H9 (cell line): Measurements from ENCODE around the gene THOC2. TPM values are rescaled to one million over a fixed set of nuclear protein-coding genes. Genes with fewer than 3 reads are reported as not detected.

Experiments used
- DNase-seq: peaks from one replicate; pipeline ENCODE4 v3.0.0-alpha.2; 2017
- H2AFZ ChIP-seq: one replicate; pipeline ENCODE4 v1.6.1; 2013; ENCODE audit warnings: mild to moderate bottlenecking, low read length, control low read depth, moderate library complexity
- H2AK5ac ChIP-seq: 2 replicates; pipeline ENCODE4 v1.6.1; 2013; ENCODE audit warnings: low read length, control low read depth, mixed read lengths; ENCODE audit not compliant: insufficient read length
- H2BK120ac ChIP-seq: one replicate; pipeline ENCODE4 v1.6.1; 2013; ENCODE audit warnings: low read depth, mild to moderate bottlenecking, low read length, control low read depth, inconsistent platforms; ENCODE audit not compliant: poor library complexity, severe bottlenecking
- H2BK12ac ChIP-seq: 2 replicates; pipeline ENCODE4 v1.6.1; 2013; ENCODE audit warnings: low read length, control low read depth, mixed read lengths, low read depth; ENCODE audit not compliant: insufficient read length
- H2BK15ac ChIP-seq: 2 replicates; pipeline ENCODE4 v1.6.1; 2013; ENCODE audit warnings: low read depth, low read length, control low read depth
- H2BK20ac ChIP-seq: one replicate; pipeline ENCODE4 v1.6.1; 2013; ENCODE audit warnings: low read depth, mild to moderate bottlenecking, low read length, control low read depth, inconsistent platforms; ENCODE audit not compliant: poor library complexity, severe bottlenecking
- H2BK5ac ChIP-seq: 2 replicates; pipeline ENCODE4 v1.6.1; 2013; ENCODE audit warnings: low read length, control low read depth, mixed read lengths; ENCODE audit not compliant: insufficient read length
- H3K14ac ChIP-seq: 2 replicates; pipeline ENCODE4 v1.6.1; 2013; ENCODE audit warnings: low read length, control low read depth; ENCODE audit not compliant: insufficient read depth
- H3K18ac ChIP-seq: 2 replicates; pipeline ENCODE4 v1.6.1; 2013; ENCODE audit warnings: low read depth, mild to moderate bottlenecking, mixed read lengths, low read length, control low read depth; ENCODE audit not compliant: insufficient read length
- H3K23ac ChIP-seq: 2 replicates; pipeline ENCODE4 v1.6.1; 2013; ENCODE audit warnings: low read length, control low read depth, mixed read lengths, low read depth; ENCODE audit not compliant: insufficient read length
- H3K23me2 ChIP-seq: 2 replicates; pipeline ENCODE4 v1.6.1; 2013; ENCODE audit warnings: low read depth, mild to moderate bottlenecking, mixed read lengths, low read length, control low read depth; ENCODE audit not compliant: insufficient read length, poor library complexity, severe bottlenecking
- H3K27ac ChIP-seq: 2 replicates; pipeline ENCODE4 v1.5.1; 2013; ENCODE audit warnings: low read length, control low read depth, mixed read lengths, low read depth; ENCODE audit not compliant: insufficient read length
- H3K27me3 ChIP-seq: 2 replicates; pipeline ENCODE4 v1.6.1; 2013; ENCODE audit warnings: low read length, control low read depth, inconsistent platforms; ENCODE audit not compliant: insufficient read depth
- H3K4ac ChIP-seq: 2 replicates; pipeline ENCODE4 v1.6.1; 2013; ENCODE audit warnings: low read depth, mild to moderate bottlenecking, control low read depth, inconsistent platforms, low read length, moderate library complexity
- H3K4me1 ChIP-seq: 2 replicates; pipeline ENCODE4 v1.6.1; 2013; ENCODE audit warnings: low read length, control low read depth, inconsistent platforms; ENCODE audit not compliant: insufficient read depth
- H3K4me2 ChIP-seq: 2 replicates; pipeline ENCODE4 v1.6.1; 2013; ENCODE audit warnings: low read length, control low read depth, mixed read lengths; ENCODE audit not compliant: insufficient read length, insufficient read depth
- H3K56ac ChIP-seq: 2 replicates; pipeline ENCODE4 v1.6.1; 2013; ENCODE audit warnings: low read depth, mild to moderate bottlenecking, mixed read lengths, low read length, control low read depth; ENCODE audit not compliant: insufficient read length
- H3K79me1 ChIP-seq: 2 replicates; pipeline ENCODE4 v1.6.1; 2013; ENCODE audit warnings: low read depth, mild to moderate bottlenecking, moderate library complexity, low read length, control low read depth, inconsistent platforms; ENCODE audit not compliant: insufficient read depth, poor library complexity, severe bottlenecking
- H3K79me2 ChIP-seq: 2 replicates; pipeline ENCODE4 v1.6.1; 2013; ENCODE audit warnings: low read length, control low read depth, inconsistent platforms; ENCODE audit not compliant: insufficient read depth
- H3K9ac ChIP-seq: 2 replicates; pipeline ENCODE4 v1.6.1; 2013; ENCODE audit warnings: low read length, control low read depth, mixed read lengths; ENCODE audit not compliant: insufficient read length; ENCODE audit errors: extremely low read depth
- H3K9me3 ChIP-seq: one replicate; pipeline ENCODE4 v1.6.1; 2013; ENCODE audit warnings: low read depth, low read length, inconsistent platforms; ENCODE audit not compliant: control insufficient read depth
- H3T11ph ChIP-seq: one replicate; pipeline ENCODE4 v1.6.1; 2013; ENCODE audit warnings: mild to moderate bottlenecking, low read length, control low read depth, inconsistent platforms
- H4K20me1 ChIP-seq: one replicate; pipeline ENCODE4 v1.6.1; 2013; ENCODE audit not compliant: control insufficient read depth, insufficient read length, insufficient read depth
- H4K5ac ChIP-seq: 2 replicates; pipeline ENCODE4 v1.6.1; 2013; ENCODE audit warnings: low read depth, mild to moderate bottlenecking, mixed read lengths, low read length, control low read depth; ENCODE audit not compliant: insufficient read length
- H4K8ac ChIP-seq: replicated peaks from 2 replicates; pipeline ENCODE4 v1.6.1; 2013; ENCODE audit warnings: low read length, control low read depth, mixed read lengths, low read depth; ENCODE audit not compliant: insufficient read length
- H4K91ac ChIP-seq: 2 replicates; pipeline ENCODE4 v1.6.1; 2013; ENCODE audit warnings: low read depth, mild to moderate bottlenecking, moderate library complexity, mixed read lengths, low read length, control low read depth; ENCODE audit not compliant: insufficient read length
- H3K27ac Mint-ChIP-seq, 3 experiments: 2 replicates in 2 of 3; 3 replicates in 1 of 3; pipeline ENCODE4 v1.8.0; 2020 to 2021; ENCODE audit warnings: mixed read lengths in 3 of 3, mild to moderate bottlenecking in 1 of 3, moderate library complexity in 1 of 3
- H3K27me3 Mint-ChIP-seq: 2 replicates; pipeline ENCODE4 v1.8.0; 2021; ENCODE audit warnings: low read depth, mild to moderate bottlenecking, moderate library complexity, mixed read lengths
- H3K36me3 Mint-ChIP-seq, 3 experiments: 2 replicates in 2 of 3; 3 replicates in 1 of 3; pipeline ENCODE4 v1.8.0; 2020 to 2021; ENCODE audit warnings: low read depth in 3 of 3, mixed read lengths in 3 of 3; ENCODE audit not compliant: insufficient read depth in 1 of 3
- H3K4me1 Mint-ChIP-seq, 2 experiments: 2 replicates each; pipeline ENCODE4 v1.8.0; 2020; ENCODE audit warnings: mixed read lengths in 2 of 2
- H3K4me3 Mint-ChIP-seq, 2 experiments: 2 replicates in 1 of 2; 3 replicates in 1 of 2; pipeline ENCODE4 v1.8.0; 2020 to 2021; ENCODE audit warnings: mild to moderate bottlenecking in 2 of 2, mixed read lengths in 2 of 2, moderate library complexity in 1 of 2
- H3K9me3 Mint-ChIP-seq, 2 experiments: 2 replicates in 1 of 2; 3 replicates in 1 of 2; pipeline ENCODE4 v1.8.0; 2020; ENCODE audit warnings: mild to moderate bottlenecking in 2 of 2, mixed read lengths in 2 of 2, moderate library complexity in 1 of 2
- WGBS: extraction: QIAGEN DNeasy Blood & Tissue Kit; methylation state at CpG from one replicate; pipeline ENCODE4 v1.1.7; 2013; ENCODE audit warnings: missing lambda C conversion rate, low lambda C conversion rate, mixed read lengths; ENCODE audit not compliant: insufficient read length; ENCODE audit errors: extremely low coverage; 5-methylcytosine and 5-hydroxymethylcytosine counted together
- total RNA-seq: library from RNA; stranded (reverse); gene quantifications from 2 replicates; pipeline ENCODE4 v1.2.1, GENCODE V29; 2021
- TF ChIP-seq, protein P1 (sequence below): fragments of 200-600 bp; sonication (generic); conservative IDR thresholded peaks from 3 replicates; pipeline ENCODE4 v1.8.0; 2021; ENCODE audit warnings: antibody characterized with exemption, mild to moderate bottlenecking

Gene THOC2
- total RNA-seq, 1 experiment from 2014 or later, result 72.1 TPM

DNA sequence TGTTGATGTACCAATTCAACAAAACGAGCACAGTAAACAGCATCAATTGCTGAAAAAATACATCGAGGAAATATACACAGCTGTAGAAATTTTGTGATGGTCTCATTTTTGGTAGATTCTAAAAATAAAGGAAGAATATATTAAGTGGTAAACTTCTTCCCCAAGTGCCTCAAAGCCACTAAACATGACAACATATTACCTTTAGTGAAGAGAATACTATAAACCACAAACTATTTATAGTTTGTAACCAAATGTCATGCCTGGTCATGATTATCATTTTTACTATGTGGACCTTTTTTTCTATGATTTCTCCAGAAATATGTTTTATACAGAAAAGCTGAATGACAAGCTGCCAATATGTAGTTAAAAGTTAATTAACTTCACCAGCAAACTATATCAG lies 106.9 kb downstream of the THOC2 start:
- H3K4me1 Mint-ChIP-seq, result no peaks in the 10 kb centered on the region
- no peak overlapping the region for H2BK5ac ChIP-seq
- H3K4ac ChIP-seq, result no peak overlapping the region
- H4K5ac ChIP-seq, result no peak overlapping the region
- no peaks in the 10 kb centered on the region for H3K79me2 ChIP-seq
- H3K4me1 ChIP-seq, result no peaks in the 10 kb centered on the region
- no peak overlapping the region for H4K8ac ChIP-seq
- peaks cover 8 to 68% (median 40%) of the 10 kb centered on the region in 3 experiments; a peak in 6 of 7 replicates for H3K36me3 Mint-ChIP-seq
- H3K23me2 ChIP-seq, result no peaks in the 10 kb centered on the region
- no peak overlapping the region for H2BK12ac ChIP-seq
- H2AFZ ChIP-seq, result no peak overlapping the region
- H3K4me2 ChIP-seq, result no peak overlapping the region
- no peak overlapping the region for H2BK120ac ChIP-seq
- H3K9me3 Mint-ChIP-seq, result peaks cover 0 to 55% of the 10 kb centered on the region in 2 experiments; a peak in 3 of 5 replicates
- H2BK15ac ChIP-seq, result no peak overlapping the region
- no peak overlapping the region for H3K23ac ChIP-seq
- TF ChIP-seq, protein P1, sequence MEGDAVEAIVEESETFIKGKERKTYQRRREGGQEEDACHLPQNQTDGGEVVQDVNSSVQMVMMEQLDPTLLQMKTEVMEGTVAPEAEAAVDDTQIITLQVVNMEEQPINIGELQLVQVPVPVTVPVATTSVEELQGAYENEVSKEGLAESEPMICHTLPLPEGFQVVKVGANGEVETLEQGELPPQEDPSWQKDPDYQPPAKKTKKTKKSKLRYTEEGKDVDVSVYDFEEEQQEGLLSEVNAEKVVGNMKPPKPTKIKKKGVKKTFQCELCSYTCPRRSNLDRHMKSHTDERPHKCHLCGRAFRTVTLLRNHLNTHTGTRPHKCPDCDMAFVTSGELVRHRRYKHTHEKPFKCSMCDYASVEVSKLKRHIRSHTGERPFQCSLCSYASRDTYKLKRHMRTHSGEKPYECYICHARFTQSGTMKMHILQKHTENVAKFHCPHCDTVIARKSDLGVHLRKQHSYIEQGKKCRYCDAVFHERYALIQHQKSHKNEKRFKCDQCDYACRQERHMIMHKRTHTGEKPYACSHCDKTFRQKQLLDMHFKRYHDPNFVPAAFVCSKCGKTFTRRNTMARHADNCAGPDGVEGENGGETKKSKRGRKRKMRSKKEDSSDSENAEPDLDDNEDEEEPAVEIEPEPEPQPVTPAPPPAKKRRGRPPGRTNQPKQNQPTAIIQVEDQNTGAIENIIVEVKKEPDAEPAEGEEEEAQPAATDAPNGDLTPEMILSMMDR, result no peak
- H4K20me1 ChIP-seq, result no peaks in the 10 kb centered on the region
- H3K9ac ChIP-seq, result no peak overlapping the region
- no peaks in the 10 kb centered on the region for H3K27me3 ChIP-seq
- no peak overlapping the region for H2BK20ac ChIP-seq
- no peak overlapping the region for H3K14ac ChIP-seq
- no peak overlapping the region for H3K27ac ChIP-seq
- H3K56ac ChIP-seq, result no peak overlapping the region
- H4K91ac ChIP-seq, result no peak overlapping the region
- no peak overlapping the region for H3K18ac ChIP-seq
- peaks cover 17% of the 10 kb centered on the region for H3K9me3 ChIP-seq
- H3K79me1 ChIP-seq, result no peaks in the 10 kb centered on the region
- no CpG with 5 or more reads among the region's 2 CpGs for WGBS
- no peak overlapping the region for H3K4me3 Mint-ChIP-seq
- H3K27ac Mint-ChIP-seq, result no peak overlapping the region
- H3T11ph ChIP-seq, result no peak overlapping the region
- no peak for DNase-seq
- H3K27me3 Mint-ChIP-seq, result no peaks in the 10 kb centered on the region
- H2AK5ac ChIP-seq, result no peak overlapping the region
